DND-41 (cell line): ENCODE measurements around the gene LRP4.
"Not testable (repeated sequence)": the region's sequence is repeated elsewhere in the genome, so short reads cannot be mapped to it uniquely, and the experiment has no call there.

Experiments
- EZH2 ChIP-seq: IDR thresholded peaks from 3 replicates; pipeline ENCODE4 v1.6.1; 2012; ENCODE audit warnings: borderline replicate concordance, low read depth, mild to moderate bottlenecking, moderate library complexity, low read length, inconsistent platforms; ENCODE audit not compliant: severe bottlenecking
- TF ChIP-seq, protein P1 (sequence below): IDR thresholded peaks from 2 replicates; pipeline ENCODE4 v1.5.1; 2012; ENCODE audit warnings: borderline replicate concordance, low read length, moderate library complexity, mild to moderate bottlenecking; ENCODE audit not compliant: poor library complexity, severe bottlenecking; ENCODE audit errors: extremely low read depth

DNA sequence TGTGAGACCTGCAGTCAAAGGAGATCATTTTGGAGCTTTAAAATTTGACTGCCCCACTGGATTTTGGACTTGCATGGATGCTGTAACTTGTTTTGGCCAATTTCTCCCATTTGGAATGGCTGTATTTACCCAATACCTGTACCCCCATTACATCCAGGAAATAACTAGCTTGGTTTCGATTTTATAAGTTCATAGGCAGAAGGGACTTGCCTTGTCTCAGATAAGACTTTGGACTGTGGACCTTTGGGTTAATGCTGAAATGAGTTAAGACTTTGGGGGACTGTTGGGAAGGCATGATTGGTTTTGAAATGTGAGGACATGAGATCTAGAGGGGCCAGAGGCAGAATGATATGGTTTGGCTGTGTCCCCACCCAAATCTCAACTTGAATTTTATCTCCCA is 10.4 kb upstream of the LRP4 start:
- TF ChIP-seq, protein P1, sequence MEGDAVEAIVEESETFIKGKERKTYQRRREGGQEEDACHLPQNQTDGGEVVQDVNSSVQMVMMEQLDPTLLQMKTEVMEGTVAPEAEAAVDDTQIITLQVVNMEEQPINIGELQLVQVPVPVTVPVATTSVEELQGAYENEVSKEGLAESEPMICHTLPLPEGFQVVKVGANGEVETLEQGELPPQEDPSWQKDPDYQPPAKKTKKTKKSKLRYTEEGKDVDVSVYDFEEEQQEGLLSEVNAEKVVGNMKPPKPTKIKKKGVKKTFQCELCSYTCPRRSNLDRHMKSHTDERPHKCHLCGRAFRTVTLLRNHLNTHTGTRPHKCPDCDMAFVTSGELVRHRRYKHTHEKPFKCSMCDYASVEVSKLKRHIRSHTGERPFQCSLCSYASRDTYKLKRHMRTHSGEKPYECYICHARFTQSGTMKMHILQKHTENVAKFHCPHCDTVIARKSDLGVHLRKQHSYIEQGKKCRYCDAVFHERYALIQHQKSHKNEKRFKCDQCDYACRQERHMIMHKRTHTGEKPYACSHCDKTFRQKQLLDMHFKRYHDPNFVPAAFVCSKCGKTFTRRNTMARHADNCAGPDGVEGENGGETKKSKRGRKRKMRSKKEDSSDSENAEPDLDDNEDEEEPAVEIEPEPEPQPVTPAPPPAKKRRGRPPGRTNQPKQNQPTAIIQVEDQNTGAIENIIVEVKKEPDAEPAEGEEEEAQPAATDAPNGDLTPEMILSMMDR: not testable (repeated sequence)
- TF ChIP-seq EZH2: not testable (repeated sequence)
